Urothelium cell line (cell line): ENCODE results near the gene KAT6B.
A peak's percentile ranks its signal among the peaks of the same experiment; 100 is the strongest.

Source experiments
- DNase-seq: peaks from one replicate; pipeline ENCODE4 v3.0.0; 2011; ENCODE audit warnings: low spot score, mixed read lengths
- FAIRE-seq: peaks from 2 replicates; lab custom pipeline; 2011; peaks lifted over from hg19 to GRCh38; lab: Jason Lieb, UNC

Gene KAT6B

DNA sequence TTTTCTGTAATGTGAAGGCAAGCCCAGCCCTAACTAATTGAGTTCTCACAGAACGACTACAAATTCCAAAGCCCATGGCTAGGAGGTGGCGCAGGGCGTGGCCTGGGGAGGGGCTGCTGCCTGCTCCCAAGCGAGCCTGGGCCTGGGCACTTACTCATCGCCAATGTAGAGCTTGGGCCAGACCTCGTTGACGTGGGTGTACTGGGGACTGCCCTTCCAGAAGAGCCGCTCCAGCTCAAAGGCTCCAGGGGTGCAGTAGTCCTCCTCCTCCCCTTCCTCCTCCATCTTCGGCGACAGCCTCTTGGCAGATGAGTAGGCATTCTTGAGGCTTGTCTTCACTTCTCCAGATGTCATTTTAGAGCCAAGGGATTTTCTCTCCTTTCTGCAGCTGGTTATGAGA is 231.8 kb downstream of the KAT6B start:
- DNase-seq (no peak), FAIRE-seq (no peak)

DNA sequence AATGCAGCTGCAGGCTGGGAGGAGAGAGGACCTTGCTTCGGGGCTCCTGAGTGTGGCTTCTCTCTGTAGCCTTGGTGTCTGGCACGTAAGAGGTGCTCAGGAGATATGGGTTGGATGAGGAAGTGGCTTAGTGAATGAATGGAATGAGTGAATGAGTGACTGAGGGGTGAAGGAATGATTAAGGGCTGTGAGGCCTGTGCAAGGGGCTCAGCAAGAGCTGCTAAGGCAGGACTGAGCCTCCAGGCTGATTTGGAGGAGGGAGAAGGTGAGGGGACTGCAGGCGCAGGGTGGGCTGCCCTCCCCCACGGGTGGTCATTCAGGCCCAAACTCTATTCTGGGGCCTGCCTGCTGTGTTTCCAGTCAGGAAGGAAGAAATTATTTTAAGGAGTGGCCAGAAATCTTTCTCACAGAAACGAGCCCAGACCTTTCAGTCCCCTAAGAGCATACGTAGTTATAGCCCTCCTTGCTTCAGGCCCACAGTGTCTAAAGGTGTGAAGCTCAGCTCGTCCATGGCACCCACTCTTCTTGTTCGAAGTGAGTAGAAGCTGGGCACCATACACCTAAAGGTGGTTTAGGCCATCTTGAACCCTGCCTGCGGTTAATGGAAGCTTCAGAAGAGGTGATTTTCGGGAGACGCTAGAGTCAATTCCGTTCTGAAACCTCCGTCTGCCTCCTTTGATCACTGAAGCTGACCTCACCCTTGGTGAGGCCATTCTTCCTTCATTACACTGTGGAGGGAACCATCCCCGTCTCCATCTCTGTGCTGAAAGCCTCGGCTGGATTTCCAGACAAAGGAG is 235.5 kb downstream of the KAT6B start:
- no peak for DNase-seq
- peak; percentile 9 for FAIRE-seq

DNA sequence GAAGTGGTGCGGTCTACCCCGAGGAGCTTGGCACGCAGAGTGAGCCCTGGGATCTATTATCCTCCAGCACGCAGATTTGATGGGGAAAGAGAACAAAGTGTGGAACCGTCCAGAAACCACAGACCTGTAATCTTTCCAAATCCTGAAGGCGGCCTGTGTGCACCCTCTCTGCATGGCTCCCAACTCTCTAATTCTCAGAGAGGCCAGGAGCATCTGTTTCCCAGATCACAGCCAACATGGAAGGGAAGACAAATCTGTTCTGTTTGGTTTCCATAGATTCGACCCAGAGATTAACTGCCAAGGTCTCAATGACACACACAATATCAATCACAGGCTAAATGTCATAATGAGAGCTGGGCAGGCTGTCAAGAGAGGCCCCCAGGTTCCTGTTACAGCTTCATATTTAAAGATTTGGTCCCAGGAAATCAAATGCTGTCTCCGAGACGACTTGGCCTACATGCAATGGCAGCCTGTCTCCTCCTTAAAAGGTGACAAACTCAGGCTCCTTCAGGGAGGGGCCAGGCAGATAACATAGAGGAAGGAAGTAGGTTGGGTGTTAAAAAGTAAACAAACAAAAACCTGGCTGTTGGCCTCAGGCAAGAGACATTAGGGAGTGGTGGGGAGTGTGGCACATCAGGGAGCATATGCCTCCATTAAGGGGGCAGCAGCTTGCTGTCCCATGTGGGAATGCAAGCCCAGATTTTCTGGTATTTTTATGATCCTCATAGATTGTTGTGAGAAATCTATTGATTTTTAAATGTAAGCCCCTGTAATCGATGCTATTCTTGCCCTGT is 236.3 kb downstream of the KAT6B start:
- DNase-seq (no peak), FAIRE-seq (no peak)

DNA sequence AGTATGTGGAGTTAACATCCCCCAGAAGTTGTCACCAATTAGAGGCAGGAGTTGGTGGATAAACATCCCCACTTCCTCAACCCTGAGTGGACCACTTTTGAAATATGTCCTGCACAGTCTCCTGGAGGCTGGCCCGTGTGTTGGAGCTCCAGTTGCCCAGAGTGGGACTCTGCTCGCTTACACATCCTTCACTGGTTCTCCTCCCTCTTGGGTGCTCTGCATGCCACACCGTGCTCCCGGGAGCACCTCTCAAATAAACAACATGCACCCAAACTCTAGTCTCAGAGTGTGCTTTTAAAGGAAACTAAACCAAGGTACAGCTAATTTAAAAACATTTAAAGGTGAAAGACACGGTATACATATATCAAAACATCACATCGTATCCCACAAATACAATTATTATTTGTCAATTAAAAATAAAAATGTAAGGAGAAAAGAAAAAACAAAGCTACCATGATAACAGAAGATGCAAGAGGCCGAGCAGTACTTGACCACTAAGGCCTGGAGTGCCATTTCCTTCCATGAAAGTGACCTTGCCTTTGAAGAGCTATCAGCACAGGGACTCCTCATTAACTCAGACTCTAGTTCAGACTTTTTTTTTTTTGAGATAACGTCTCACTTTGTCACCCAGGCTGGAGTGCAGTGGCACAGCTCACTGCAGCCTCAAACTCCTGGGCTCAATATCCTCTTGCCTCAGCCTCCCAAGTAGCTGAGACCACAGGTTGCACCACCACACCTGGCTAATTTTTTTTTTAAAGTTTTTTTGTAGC is 237.2 kb downstream of the KAT6B start:
- no peak for FAIRE-seq

DNA sequence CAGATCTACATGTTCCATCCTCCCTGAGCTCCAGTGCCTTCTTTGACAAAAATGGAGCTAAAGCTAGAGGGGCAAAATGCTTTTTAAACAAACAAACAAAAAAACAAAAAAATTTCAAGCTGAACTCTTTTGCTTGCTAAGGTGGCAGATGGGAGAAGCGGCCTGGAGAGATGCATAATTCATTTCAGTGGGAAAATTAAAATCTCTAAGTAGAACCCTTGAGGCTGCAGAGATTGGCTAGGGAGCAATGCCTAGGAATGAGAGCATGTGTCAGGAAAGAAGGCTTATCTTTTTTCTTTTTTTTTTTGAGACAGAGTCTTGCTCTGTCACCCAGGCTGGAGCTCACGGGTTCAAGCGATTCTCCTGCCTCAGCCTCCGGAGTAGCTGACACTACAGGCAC is 238.7 kb downstream of the KAT6B start:
- no peak for DNase-seq
- no peak for FAIRE-seq

More for the DNA sequence above, 237.2 kb downstream of the KAT6B start:
- no peak for DNase-seq

DNA sequence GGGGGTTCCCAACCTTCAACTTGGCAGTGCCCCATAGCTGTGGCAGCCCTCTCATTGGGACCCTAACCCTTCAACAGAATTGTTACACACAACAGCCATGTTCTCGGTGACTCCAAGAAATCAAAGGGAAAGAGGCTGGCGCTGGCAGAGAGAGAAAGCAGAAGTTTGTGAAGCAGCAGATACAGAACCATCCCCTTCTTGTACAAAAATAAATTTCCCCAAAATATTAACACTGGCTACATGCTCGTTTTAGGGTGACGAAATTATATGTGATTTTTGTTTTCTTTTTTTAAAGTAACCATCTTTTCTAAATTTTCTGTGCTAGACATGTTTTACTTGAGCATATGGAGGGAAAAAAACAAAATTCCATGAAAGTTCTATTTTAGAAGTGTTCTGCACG is 239.9 kb downstream of the KAT6B start:
- FAIRE-seq (no peak), DNase-seq (no peak)

DNA sequence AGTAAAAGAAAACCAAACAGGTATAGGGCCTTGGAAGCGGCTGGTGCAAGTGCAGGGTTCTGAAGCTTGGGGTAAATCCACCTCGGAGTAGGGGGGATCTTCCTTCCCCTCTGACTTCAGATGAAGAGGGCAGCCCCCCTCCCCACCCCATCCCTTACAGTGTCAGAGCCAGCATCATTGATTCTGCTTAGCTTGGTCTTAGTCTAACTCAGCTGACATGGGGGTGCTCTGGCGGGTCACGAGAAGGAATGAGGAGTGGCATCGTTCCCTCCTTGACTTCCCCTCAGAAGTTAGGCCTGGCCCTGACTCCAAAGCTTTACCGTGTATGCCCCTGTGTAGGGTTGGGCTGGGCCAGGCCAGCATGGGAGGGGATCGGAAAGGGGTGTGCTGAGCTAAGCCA is 240.9 kb downstream of the KAT6B start:
- DNase-seq: no peak
- FAIRE-seq: no peak

DNA sequence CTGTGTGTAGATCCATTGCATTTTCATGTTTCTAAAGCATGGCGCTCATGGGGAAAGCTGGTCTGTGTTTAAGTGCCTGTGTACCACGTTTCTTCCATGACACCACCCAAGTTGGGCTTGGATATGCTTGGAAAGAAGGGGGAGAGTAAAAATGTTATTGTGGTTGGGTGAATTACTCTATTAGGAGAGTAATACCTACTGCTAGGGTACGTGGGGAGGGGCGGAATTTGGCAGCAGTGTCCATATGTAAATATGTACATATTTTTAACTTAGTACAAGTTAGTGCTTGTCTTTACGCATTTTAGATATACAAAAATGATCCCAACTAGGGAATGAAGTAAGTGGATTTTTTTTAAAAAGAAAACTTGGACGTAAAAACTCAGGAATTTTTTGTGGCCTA is 242.1 kb downstream of the KAT6B start:
- no peak for FAIRE-seq
- no peak for DNase-seq

DNA sequence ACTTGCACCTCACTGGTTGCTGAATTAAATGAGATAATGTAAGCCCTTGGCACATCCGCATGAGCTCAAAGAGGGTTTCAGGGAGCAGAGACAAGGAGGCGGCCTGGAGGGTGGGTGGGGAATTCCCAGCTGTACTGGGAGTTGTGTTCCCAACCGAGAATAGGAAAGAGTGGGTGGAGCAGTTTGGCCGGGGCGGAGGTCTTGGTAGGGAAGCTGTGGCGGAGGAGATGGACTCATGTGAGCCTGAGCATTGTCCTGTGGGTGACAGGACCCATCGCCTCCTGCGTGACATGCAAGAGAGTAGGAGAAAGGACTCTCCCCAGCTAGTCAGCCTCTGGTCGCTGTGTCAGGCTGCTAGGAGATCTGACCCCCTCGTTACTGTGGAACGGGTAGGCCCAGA is 244.1 kb downstream of the KAT6B start:
- DNase-seq: no peak
- FAIRE-seq: no peak

DNA sequence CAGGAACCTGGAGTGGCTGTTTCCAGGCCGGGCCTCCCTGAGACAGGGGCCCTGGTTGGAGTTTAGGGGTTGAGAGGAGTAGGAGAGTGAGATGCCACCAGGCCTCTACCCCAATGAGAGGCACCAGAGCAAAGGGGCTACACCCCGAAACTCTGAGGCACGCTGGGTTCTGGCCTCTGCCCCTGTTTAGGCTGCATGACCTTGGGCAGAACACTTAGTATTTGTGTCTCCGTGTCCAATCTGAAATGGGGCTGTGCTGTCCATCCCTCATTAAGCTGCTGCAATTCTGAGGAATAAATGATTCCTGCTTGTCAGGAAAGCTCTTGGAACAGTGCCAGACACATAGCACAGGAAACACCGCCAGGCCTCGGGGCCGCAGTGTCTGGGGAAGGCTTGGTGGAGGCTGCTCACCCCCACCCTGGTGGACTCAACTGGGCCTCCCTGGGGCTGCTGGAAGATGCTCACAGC is 244.6 kb downstream of the KAT6B start:
- FAIRE-seq: no peak

DNA sequence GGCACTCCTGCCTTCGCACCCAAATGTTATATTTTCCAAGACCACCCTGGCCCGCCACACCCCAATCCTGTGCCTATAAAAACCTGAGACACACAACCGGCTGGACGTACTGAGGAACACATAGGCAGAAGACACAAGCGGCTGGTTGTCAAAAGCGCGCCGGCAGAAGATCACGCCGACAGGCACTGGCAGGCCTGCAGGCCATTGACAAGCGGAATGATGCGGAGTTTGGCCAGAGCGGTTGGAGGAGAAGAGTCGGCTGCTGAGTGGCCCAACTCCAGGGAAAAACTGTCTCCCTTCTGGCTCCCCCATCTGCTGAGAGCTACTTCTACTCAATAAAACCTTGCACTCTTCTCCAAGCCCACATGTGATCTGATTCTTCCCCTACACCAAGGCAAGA is 245.4 kb downstream of the KAT6B start:
- FAIRE-seq (no peak), DNase-seq (no peak)

More for the DNA sequence above, 244.6 kb downstream of the KAT6B start:
- no peak for DNase-seq

DNA sequence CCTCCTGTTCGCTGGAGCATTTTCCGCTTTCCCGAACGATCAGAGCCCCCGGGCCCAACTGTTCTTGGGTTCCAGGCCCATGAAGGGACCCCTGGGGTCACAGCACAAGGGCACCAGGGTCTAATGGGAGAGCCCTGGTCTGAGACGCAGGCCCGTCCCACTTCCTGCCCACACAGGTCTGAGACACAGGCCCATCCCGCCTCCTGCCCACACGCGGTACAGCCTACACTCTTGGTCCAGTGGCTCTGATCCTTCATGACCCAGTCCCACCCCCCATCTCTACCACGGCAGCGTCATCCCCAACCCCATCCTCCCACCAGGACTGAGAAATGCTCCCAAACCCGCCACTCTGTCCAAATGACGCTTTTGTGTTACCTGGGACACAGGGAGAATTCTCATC is 246.3 kb downstream of the KAT6B start:
- no peak for FAIRE-seq
- DNase-seq: no peak

DNA sequence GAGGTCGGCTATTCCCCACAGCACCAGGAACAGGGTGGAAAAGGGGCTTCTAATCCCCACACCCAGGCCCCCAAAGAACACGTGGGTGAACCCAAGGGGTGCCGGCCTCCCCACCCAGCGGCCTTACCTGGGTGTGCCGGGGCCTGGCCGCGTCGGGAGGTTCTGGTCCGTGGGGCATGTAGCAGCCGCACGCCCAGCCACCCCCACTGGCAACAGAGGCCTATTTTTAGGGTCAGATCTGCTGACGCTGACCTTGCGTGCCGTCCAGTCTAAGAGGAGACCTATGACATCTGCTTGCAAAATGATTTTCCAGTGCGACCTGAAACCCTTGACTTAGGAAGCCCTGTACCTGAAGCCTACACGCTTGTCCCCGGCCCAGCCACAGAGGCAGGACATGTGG is 247.0 kb downstream of the KAT6B start:
- no peak for FAIRE-seq
- no peak for DNase-seq

DNA sequence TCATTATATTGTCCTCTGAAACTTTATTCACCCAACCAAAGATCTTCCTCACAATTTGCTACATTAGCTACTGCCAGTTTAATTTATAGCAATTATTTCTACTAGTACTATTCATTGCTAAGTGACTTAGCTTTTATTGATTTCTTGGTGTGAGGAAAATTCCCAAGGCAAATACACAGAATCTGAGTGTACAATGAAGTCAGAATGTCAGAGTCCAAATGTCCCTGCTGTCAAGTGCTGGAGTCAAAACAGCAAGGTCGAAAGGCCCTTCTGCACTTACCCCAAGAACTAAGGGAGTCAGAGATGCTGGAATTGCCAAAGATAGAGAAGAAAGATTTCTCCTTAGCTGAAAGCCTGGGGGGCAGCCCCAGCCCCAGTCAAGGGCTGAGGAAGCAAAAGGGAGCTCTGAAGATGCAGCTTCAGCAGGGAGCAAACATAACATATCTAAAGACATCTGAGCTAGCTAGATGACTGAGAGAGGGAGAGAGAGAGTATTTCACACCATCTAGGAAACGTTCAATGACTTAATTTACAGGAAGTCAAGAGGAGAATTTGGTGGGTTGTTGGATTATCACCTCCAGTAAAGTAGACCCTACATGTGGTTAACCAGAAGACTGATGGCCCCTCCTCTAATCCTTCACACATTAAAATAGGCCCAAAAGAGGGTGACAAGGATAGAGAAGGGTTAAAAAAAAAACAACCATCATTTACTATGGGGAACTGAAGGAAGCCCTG is 248.5 kb downstream of the KAT6B start:
- no peak for DNase-seq
- FAIRE-seq: no peak

DNA sequence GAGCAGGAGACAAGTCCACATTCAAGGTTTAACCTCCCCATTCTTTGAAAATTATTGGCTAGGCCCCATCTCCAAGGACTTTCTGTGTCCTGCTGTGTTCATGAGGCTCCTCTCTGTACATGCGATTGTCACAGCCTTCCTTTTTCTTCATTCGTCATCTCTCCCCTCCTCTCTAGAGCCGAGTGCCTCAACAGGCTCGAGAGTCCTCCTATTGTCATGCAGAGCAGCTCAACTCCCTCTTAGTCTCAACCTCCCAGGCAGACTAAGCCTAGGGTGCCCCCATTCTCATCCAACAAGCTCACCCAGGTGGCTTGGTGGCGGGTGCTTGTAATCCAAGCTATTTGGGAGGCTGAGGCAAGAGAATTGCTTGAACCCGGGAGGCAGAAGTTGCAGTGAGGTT is 249.9 kb downstream of the KAT6B start:
- FAIRE-seq (no peak), DNase-seq (no peak)

DNA sequence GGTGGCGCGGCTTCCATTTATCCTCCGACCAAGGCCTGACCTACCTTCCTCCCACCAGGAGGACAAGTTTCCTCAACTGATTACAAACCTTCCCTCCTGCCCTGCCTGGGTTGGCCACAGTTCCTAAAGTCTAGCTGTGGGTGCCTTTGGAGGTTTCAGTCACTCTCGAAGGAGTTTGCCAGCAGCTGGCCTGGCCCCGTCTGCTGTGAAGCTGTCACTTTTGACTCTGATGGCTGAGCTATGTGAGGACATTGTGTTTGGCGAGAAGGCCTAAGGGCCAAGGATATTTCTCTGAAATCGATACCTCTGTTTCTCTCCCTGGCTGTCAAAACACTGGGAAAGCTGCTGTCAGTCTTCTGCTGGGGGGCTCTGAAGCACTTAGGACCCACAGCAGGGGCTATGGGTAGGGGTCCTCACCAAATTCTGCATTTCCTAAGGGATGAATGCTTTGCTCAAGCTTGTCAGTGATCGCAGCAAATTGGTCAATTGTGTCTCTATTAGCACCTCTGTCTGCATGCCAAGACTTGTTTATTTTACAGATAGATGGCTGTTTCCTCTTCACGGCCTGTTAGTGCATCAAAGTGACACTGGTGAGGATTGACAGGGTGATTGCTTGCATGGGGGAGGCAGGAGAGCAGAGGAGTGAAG is 253.2 kb downstream of the KAT6B start:
- FAIRE-seq (no peak), DNase-seq (no peak)

DNA sequence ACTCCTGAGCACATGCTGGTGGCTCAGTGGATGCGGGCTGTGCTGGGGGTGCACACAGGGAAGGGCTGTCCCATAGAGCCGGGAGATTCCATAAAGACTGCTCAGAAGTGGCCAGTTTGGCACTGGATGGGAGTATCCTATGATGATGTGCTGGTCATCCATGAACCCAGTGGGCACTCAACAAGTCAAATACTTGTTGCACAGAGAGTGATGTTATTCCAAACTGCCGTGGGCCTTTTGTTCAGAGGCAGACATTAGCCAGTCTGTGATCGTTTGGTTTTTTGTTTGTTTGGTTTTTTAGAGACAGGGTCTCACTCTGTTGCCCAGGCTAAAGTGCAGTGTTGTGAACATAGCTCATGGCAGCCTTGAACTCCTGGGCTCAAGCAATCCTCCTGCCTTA is 254.2 kb downstream of the KAT6B start:
- no peak for FAIRE-seq
- no peak for DNase-seq

DNA sequence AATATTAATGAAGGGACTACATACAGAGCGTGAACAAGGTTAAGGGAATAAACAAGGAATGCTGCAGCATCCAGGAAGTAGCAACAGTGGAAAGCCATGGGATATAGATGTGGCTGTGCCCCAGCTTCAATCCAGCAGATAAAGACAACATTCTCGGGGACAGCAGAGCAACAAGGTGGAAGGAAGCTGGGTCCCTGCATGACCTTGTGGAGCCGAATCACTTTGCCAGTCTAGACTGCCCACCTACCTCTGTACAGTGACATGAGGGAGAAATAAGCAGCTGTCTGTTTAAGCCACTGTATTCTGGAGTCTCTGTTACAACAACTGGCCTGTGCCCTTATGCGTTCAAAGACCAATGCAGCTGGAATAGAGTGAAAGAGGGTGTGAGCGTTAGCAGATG is 255.0 kb downstream of the KAT6B start:
- DNase-seq (no peak), FAIRE-seq (no peak)
